Hepatocyte (in vitro differentiated cells): ENCODE results near the gene SLC17A7.

ENCODE experiments used
- EZH2 ChIP-seq: fragments of 200-600 bp; sonication (generic); IDR thresholded peaks from 2 replicates; pipeline ENCODE4 v1.6.1; 2016; ENCODE audit warnings: antibody characterized with exemption, mild to moderate bottlenecking, borderline replicate concordance
- TF ChIP-seq, protein P1 (sequence below): fragments of 200-600 bp; sonication (generic); IDR thresholded peaks from 2 replicates; pipeline ENCODE4 v1.5.1; 2016; ENCODE audit warnings: antibody characterized with exemption, mild to moderate bottlenecking; ENCODE audit not compliant: poor library complexity

DNA sequence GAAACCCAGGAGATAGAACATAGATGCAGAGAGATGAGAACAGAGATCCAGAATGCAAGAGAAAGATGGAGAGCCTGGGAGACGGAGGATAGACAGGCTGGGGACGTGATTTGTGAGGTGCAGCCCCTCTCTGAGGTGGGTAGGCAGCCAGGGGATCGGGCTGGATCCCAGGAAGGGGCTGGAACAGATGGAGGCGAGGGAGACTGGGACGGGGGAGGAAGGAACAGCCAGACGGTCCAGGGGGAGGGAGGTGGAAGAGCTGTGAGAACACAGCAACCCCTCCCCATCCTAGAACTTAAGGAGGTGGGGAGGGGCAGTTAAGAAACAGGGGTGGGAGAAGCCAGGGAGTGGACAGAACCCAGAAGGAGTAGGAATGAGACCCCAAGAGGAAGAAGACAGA lies 3.1 kb downstream of the SLC17A7 start:
- TF ChIP-seq, protein P1, sequence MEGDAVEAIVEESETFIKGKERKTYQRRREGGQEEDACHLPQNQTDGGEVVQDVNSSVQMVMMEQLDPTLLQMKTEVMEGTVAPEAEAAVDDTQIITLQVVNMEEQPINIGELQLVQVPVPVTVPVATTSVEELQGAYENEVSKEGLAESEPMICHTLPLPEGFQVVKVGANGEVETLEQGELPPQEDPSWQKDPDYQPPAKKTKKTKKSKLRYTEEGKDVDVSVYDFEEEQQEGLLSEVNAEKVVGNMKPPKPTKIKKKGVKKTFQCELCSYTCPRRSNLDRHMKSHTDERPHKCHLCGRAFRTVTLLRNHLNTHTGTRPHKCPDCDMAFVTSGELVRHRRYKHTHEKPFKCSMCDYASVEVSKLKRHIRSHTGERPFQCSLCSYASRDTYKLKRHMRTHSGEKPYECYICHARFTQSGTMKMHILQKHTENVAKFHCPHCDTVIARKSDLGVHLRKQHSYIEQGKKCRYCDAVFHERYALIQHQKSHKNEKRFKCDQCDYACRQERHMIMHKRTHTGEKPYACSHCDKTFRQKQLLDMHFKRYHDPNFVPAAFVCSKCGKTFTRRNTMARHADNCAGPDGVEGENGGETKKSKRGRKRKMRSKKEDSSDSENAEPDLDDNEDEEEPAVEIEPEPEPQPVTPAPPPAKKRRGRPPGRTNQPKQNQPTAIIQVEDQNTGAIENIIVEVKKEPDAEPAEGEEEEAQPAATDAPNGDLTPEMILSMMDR = no peak
- TF ChIP-seq EZH2 = no peak
